Measurements from ENCODE around the gene PCDH15.

The PCDH15 gene

DNA sequence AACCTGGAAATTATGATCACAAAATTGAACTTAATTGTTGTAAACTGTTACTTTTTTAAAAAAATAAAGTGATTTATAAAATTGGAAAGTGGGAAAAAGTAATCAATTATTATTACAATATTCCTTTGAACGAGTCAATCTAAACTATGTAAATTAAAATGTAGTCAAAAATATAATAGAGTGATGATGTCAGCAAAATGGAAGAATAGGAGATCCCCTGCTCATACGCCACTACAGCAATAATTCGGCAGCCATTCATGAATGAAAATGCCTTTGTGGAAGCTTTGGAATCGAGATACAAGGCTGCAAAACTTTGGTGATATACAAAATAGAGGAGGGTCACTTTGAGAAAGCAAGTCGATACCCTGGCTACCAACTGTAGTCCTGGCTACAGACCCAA is 36.4 kb upstream of the PCDH15 start:
- Histone ChIP-seq H3K79me2 (ENCODE audit: insufficient read depth, low read length) (no peaks in the 10 kb centered on the region), H3K9me3 (ENCODE audit: insufficient read depth, low read length) (no peaks in the 10 kb centered on the region), H3K4me2 (ENCODE audit: low read depth, low read length, poor library complexity, severe bottlenecking) (no peak overlapping the region), H3K36me3 (ENCODE audit: low read length) (no peaks in the 10 kb centered on the region), H3K27me3 (ENCODE audit: low read length) (no peaks in the 10 kb centered on the region), H4K20me1 (ENCODE audit: low read depth, low read length) (no peaks in the 10 kb centered on the region), H3K9ac (ENCODE audit: low read length) (no peak overlapping the region), H3K9me2 (replicated peaks; ENCODE audit: insufficient read depth, low read length) (no peaks in the 10 kb centered on the region), H3K27ac (ENCODE audit: low read depth, low read length) (no peak overlapping the region), H3K4me3 (ENCODE audit: insufficient read depth, low read length, poor library complexity, severe bottlenecking) (no peak overlapping the region), H2AFZ (ENCODE audit: low read depth, low read length, severe bottlenecking) (no peak overlapping the region), H3F3A (ENCODE audit: insufficient read depth) (no peaks in the 10 kb centered on the region)
- no peak for TF ChIP-seq EZH2phosphoT487 (conservative IDR thresholded peaks at IDR 0.05; ENCODE audit: low read length)
- TF ChIP-seq, protein P1, sequence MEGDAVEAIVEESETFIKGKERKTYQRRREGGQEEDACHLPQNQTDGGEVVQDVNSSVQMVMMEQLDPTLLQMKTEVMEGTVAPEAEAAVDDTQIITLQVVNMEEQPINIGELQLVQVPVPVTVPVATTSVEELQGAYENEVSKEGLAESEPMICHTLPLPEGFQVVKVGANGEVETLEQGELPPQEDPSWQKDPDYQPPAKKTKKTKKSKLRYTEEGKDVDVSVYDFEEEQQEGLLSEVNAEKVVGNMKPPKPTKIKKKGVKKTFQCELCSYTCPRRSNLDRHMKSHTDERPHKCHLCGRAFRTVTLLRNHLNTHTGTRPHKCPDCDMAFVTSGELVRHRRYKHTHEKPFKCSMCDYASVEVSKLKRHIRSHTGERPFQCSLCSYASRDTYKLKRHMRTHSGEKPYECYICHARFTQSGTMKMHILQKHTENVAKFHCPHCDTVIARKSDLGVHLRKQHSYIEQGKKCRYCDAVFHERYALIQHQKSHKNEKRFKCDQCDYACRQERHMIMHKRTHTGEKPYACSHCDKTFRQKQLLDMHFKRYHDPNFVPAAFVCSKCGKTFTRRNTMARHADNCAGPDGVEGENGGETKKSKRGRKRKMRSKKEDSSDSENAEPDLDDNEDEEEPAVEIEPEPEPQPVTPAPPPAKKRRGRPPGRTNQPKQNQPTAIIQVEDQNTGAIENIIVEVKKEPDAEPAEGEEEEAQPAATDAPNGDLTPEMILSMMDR (IDR thresholded peaks at IDR 0.05; ENCODE audit: insufficient read depth, low read length, poor library complexity, severe bottlenecking) = no peak

DNA sequence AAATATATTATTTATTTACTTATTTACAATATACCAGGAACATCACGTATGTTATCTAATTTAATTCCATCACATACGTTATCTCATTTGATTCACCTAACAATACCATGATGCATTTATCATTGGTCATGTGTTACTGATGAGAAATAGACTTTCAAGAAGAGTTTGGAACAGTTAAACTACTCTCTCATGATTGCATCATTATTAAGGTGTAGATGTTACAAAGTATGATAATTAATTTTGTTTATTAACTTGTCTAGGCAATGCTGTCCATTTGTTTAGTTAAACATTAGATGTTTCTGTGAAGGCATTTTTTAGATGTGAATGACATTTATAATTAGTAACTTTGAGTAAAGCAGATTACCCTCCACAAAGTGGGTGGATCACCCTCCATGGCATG is 32.0 kb upstream of the PCDH15 start:
- Histone ChIP-seq H3K9me3 (ENCODE audit: insufficient read depth, low read length) (no peaks in the 10 kb centered on the region), H2AFZ (ENCODE audit: low read depth, low read length, severe bottlenecking) (no peak overlapping the region), H3K9me2 (replicated peaks; ENCODE audit: insufficient read depth, low read length) (no peaks in the 10 kb centered on the region), H3F3A (ENCODE audit: insufficient read depth) (no peaks in the 10 kb centered on the region), H3K27me3 (ENCODE audit: low read length) (no peaks in the 10 kb centered on the region), H3K27ac (ENCODE audit: low read depth, low read length) (no peak overlapping the region), H3K36me3 (ENCODE audit: low read length) (no peaks in the 10 kb centered on the region), H3K9ac (ENCODE audit: low read length) (no peak overlapping the region), H4K20me1 (ENCODE audit: low read depth, low read length) (no peaks in the 10 kb centered on the region), H3K79me2 (ENCODE audit: insufficient read depth, low read length) (no peaks in the 10 kb centered on the region), H3K4me3 (ENCODE audit: insufficient read depth, low read length, poor library complexity, severe bottlenecking) (no peak overlapping the region), H3K4me2 (ENCODE audit: low read depth, low read length, poor library complexity, severe bottlenecking) (no peak overlapping the region)
- TF ChIP-seq, protein P1 (IDR thresholded peaks at IDR 0.05; ENCODE audit: insufficient read depth, low read length, poor library complexity, severe bottlenecking) = no peak
- TF ChIP-seq EZH2phosphoT487 (conservative IDR thresholded peaks at IDR 0.05; ENCODE audit: low read length) = no peak

DNA sequence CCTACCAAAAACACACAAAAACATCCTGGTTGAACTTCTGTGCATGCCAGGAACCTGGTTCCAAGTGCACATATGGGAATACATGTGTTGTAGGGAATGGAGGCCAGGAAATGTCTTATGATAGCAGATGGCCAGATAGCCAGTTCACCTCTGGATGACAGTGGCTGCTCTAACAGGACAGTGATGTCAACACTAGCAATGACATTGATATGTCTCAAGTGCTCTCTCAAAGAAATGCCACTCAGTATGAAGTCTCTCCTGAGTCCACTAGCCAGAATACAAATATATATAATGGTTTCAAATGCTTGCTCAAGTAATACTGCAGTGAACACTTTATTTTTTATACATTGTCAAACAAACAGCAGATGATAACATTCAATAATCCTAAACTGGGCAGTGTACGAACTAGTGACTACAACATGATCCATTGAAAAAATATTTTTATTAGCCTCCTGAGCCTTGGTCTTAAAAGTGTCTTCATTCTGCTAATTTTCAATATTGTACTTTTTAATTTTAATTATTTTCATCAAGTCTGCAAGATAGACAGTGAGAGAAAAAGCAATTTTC is 26.0 kb upstream of the PCDH15 start:
- Histone ChIP-seq H3K9me2 (replicated peaks; ENCODE audit: insufficient read depth, low read length) (no peaks in the 10 kb centered on the region), H3F3A (ENCODE audit: insufficient read depth) (no peaks in the 10 kb centered on the region), H3K36me3 (ENCODE audit: low read length) (no peaks in the 10 kb centered on the region), H3K79me2 (ENCODE audit: insufficient read depth, low read length) (no peaks in the 10 kb centered on the region), H3K27me3 (ENCODE audit: low read length) (no peaks in the 10 kb centered on the region), H3K4me2 (ENCODE audit: low read depth, low read length, poor library complexity, severe bottlenecking) (no peak overlapping the region), H4K20me1 (ENCODE audit: low read depth, low read length) (no peaks in the 10 kb centered on the region), H3K4me3 (ENCODE audit: insufficient read depth, low read length, poor library complexity, severe bottlenecking) (no peak overlapping the region), H3K9ac (ENCODE audit: low read length) (no peak overlapping the region), H3K9me3 (ENCODE audit: insufficient read depth, low read length) (no peaks in the 10 kb centered on the region), H3K27ac (ENCODE audit: low read depth, low read length) (no peak overlapping the region), H2AFZ (ENCODE audit: low read depth, low read length, severe bottlenecking) (no peak overlapping the region)
- TF ChIP-seq EZH2phosphoT487 (conservative IDR thresholded peaks at IDR 0.05; ENCODE audit: low read length) = no peak
- TF ChIP-seq, protein P1 (IDR thresholded peaks at IDR 0.05; ENCODE audit: insufficient read depth, low read length, poor library complexity, severe bottlenecking) = no peak
